SK-N-SH (cell line): ENCODE measurements around the gene SHB. TPM values are rescaled to one million over a fixed set of nuclear protein-coding genes. Genes with fewer than 3 reads are reported as not detected.

ENCODE experiments used
- CTCF ChIA-PET: fragments of 300-600, 350-600 bp; formaldehyde crosslinking; extraction: SDS; loops from one replicate; lab custom pipeline; 2021; lab: Yijun Ruan, JAX
- POLR2A ChIA-PET: fragments of 350-600 bp; sonication (Branson Sonifier 250); formaldehyde crosslinking; extraction: SDS; loops from one replicate; lab custom pipeline; 2020; ENCODE audit warnings: antibody characterized with exemption, inconsistent platforms; lab: Yijun Ruan, JAX
- DNase-seq: peaks from one replicate; pipeline ENCODE4 v3.0.0; 2012
- H2AFZ ChIP-seq: fragments of 200-600 bp; sonication (generic); 2 replicates; pipeline ENCODE4 v1.8.1; 2016; ENCODE audit warnings: antibody characterized with exemption, mild to moderate bottlenecking, low read depth
- H3F3A ChIP-seq: fragments of 200-600 bp; sonication (generic); replicated peaks from 2 replicates; pipeline ENCODE3; 2016; ENCODE audit warnings: antibody characterized with exemption, mild to moderate bottlenecking; ENCODE audit not compliant: insufficient read depth
- H3K27ac ChIP-seq, 2 experiments: fragments of 200-500 bp in 1 of 2; fragments of 200-600 bp in 1 of 2; sonication (Bioruptor generic) in 1 of 2; sonication (generic), shearing (Covaris generic) in 1 of 2; 2 replicates each; pipeline versions ENCODE4 v1.5.1 to v1.6.1; 2014 to 2016; ENCODE audit warnings: low read depth in 2 of 2, inconsistent platforms in 1 of 2, low read length in 1 of 2, mild to moderate bottlenecking in 1 of 2, mixed read lengths in 1 of 2
- H3K27me3 ChIP-seq: fragments of 200-600 bp; sonication (generic), shearing (Covaris generic); 2 replicates; pipeline ENCODE4 v1.6.1; 2016; ENCODE audit warnings: mixed run types; ENCODE audit not compliant: insufficient read depth
- H3K36me3 ChIP-seq, 2 experiments: fragments of 200-500 bp in 1 of 2; fragments of 200-600 bp in 1 of 2; sonication (Bioruptor generic) in 1 of 2; sonication (generic) in 1 of 2; replicated peaks in 1 of 2; 2 replicates each; pipeline versions ENCODE3 to v1.5.1; 2014 to 2016; ENCODE audit warnings: low read length in 1 of 2, mild to moderate bottlenecking in 1 of 2; ENCODE audit not compliant: insufficient read depth in 2 of 2, control insufficient read depth in 1 of 2
- H3K4me1 ChIP-seq, 2 experiments: fragments of 200-500 bp in 1 of 2; fragments of 200-600 bp in 1 of 2; sonication (Bioruptor generic) in 1 of 2; sonication (generic), shearing (Covaris generic) in 1 of 2; 2 replicates each; pipeline versions ENCODE4 v1.5.1 to v1.6.1; 2014 to 2016; ENCODE audit warnings: low read depth in 1 of 2, low read length in 1 of 2, mixed run types in 1 of 2; ENCODE audit not compliant: insufficient read depth in 2 of 2, control insufficient read depth in 1 of 2
- H3K4me2 ChIP-seq: fragments of 200-600 bp; sonication (generic), shearing (Covaris generic); 2 replicates; pipeline ENCODE4 v1.6.1; 2017; ENCODE audit warnings: mixed run types
- H3K4me3 ChIP-seq, 2 experiments: fragments of 200-500 bp in 1 of 2; fragments of 200-600 bp in 1 of 2; sonication (Bioruptor generic) in 1 of 2; sonication (generic), shearing (Covaris generic) in 1 of 2; 2 replicates each; pipeline versions ENCODE4 v1.5.1 to v1.8.1; 2014 to 2016; ENCODE audit warnings: low read depth in 2 of 2, inconsistent platforms in 1 of 2, low read length in 1 of 2, mild to moderate bottlenecking in 1 of 2, mixed read lengths in 1 of 2, moderate library complexity in 1 of 2
- H3K79me2 ChIP-seq: fragments of 200-600 bp; sonication (generic); 2 replicates; pipeline ENCODE4 v1.8.1; 2017; ENCODE audit warnings: mild to moderate bottlenecking; ENCODE audit not compliant: insufficient read depth
- H3K9ac ChIP-seq: fragments of 200-600 bp; sonication (generic); 2 replicates; pipeline ENCODE4 v1.6.1; 2017; ENCODE audit warnings: mixed run types
- H3K9me2 ChIP-seq: fragments of 200-600 bp; sonication (generic); 2 replicates; pipeline ENCODE4 v1.6.1; 2017; ENCODE audit warnings: mixed run types
- H3K9me3 ChIP-seq: fragments of 200-600 bp; sonication (generic); 2 replicates; pipeline ENCODE4 v1.6.1; 2017; ENCODE audit warnings: mixed run types, mild to moderate bottlenecking, moderate library complexity
- H4K20me1 ChIP-seq: fragments of 200-600 bp; sonication (generic); 2 replicates; pipeline ENCODE4 v1.6.1; 2017; ENCODE audit warnings: mild to moderate bottlenecking, mixed run types; ENCODE audit not compliant: insufficient read depth
- ELF1 ChIP-seq: IDR thresholded peaks from 2 replicates; pipeline ENCODE4 v1.4.0; 2012
- FOXJ3 ChIP-seq: sonication (generic); formaldehyde crosslinking; IDR thresholded peaks from 2 replicates; pipeline ENCODE4 v1.5.1; 2020; ENCODE audit warnings: mild to moderate bottlenecking, missing genetic modification reagents
- FOXM1 ChIP-seq: IDR thresholded peaks from 2 replicates; pipeline ENCODE4 v1.4.0; 2012; ENCODE audit warnings: low read depth, mild to moderate bottlenecking
- GABPA ChIP-seq: IDR thresholded peaks from 2 replicates; pipeline ENCODE4 v1.4.0; 2012; ENCODE audit warnings: low read depth, mild to moderate bottlenecking
- GATA2 ChIP-seq: sonication (generic); formaldehyde crosslinking; IDR thresholded peaks from 2 replicates; pipeline ENCODE4 v1.5.0; 2020; ENCODE audit warnings: mild to moderate bottlenecking, missing genetic modification reagents
- MXI1 ChIP-seq: IDR thresholded peaks from 2 replicates; pipeline ENCODE4 v1.6.1; 2012; ENCODE audit warnings: mild to moderate bottlenecking, low read depth, low read length, improper control_type of control experiment
- NRF1 ChIP-seq: IDR thresholded peaks from 2 replicates; pipeline ENCODE4 v1.6.1; 2012; ENCODE audit warnings: low read depth, mild to moderate bottlenecking, low read length
- POLR2AphosphoS5 ChIP-seq: IDR thresholded peaks from 2 replicates; pipeline ENCODE4 v1.6.1; 2012; ENCODE audit warnings: low read depth, low read length
- SIN3A ChIP-seq: IDR thresholded peaks from 2 replicates; pipeline ENCODE4 v1.6.1; 2012; ENCODE audit warnings: low read depth, mild to moderate bottlenecking, low read length, moderate library complexity, borderline replicate concordance
- TCF12 ChIP-seq: IDR thresholded peaks from 2 replicates; pipeline ENCODE4 v1.4.0; 2012
- YY1 ChIP-seq: IDR thresholded peaks from 2 replicates; pipeline ENCODE4 v1.4.0; 2012; ENCODE audit warnings: low read depth, mild to moderate bottlenecking
- WGBS: methylation state at CpG from one replicate; pipeline ENCODE4 v1.1.6; 2017; ENCODE audit warnings: low lambda C conversion rate; 5-methylcytosine and 5-hydroxymethylcytosine counted together
- polyA plus RNA-seq, 3 experiments: library from polyadenylated mRNA; depleted of rRNA; stranded (reverse); fragments of >200 nt; gene quantifications; 2 replicates each; pipeline ENCODE4 v1.2.3, GENCODE V29; 2012
- TF ChIP-seq, protein P1 (sequence below): IDR thresholded peaks from 2 replicates; pipeline ENCODE4 v1.4.0; 2012; ENCODE audit warnings: low read depth, borderline replicate concordance
- TF ChIP-seq, protein P2 (sequence below): IDR thresholded peaks from 2 replicates; pipeline ENCODE4 v1.4.0; 2012; ENCODE audit warnings: low read depth
- TF ChIP-seq, protein P3 (sequence below): fragments of 150-350 bp; IDR thresholded peaks from 2 replicates; pipeline ENCODE4 v1.6.1; 2017; ENCODE audit warnings: antibody characterized with exemption, low read length, low read depth, borderline replicate concordance

The SHB gene
- polyA plus RNA-seq, 1 of the 3 experiments (the other 2 are of a cell fraction), result 26.0 TPM

DNA sequence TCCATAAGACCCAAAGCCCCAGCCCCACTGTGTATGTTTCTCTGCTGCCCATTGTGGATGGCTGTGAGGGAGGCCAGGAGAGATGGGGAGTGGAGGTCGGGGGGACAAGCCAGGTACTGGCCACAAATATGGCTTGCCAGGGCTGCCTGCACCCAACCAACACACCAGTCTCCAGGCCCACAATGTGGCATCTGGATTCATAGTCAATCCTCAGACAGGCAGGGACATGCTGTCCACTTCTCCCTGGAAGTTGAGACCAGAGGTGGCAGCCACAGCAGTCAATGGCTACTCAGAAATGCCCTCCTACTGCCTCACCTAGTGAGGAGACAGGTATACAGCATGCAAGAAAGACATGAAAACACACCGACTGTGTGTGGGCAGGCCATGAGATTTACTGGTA is 103.9 kb downstream of the SHB start:
- Histone ChIP-seq H3K4me1 (peaks cover 44 to 52% of the 10 kb centered on the region in 2 experiments; a peak in 3 of 4 replicates), H3K79me2 (peaks cover 91% of the 10 kb centered on the region), H3K27ac (peak overlapping the region; percentile 77 to 96), H3F3A (peaks cover 27% of the 10 kb centered on the region), H3K4me3 (no peak overlapping the region), H3K4me2 (peak overlapping the region; percentile 36; the same call in 1 of the 2 replicates), H3K9me2 (no peaks in the 10 kb centered on the region), H3K36me3 (peaks cover 3% of the 10 kb centered on the region in 2 experiments), H3K9ac (peak overlapping the region; percentile 43), H2AFZ (no peak overlapping the region), H3K27me3 (no peaks in the 10 kb centered on the region), H4K20me1 (no peaks in the 10 kb centered on the region), H3K9me3 (no peaks in the 10 kb centered on the region)
- ChIA-PET CTCF (interaction anchor here (1.4 kb wide), 1 partner anchor 9 kb away, joined by 5 read pairs; no protein-coding TSS in a partner anchor), POLR2A (no interaction called here)
- no peak for DNase-seq
- 62% methylated on average over 2 of the region's 2 CpGs for WGBS
- no peak for TF ChIP-seq FOXM1
- no peak for TF ChIP-seq MXI1
- no peak for TF ChIP-seq GABPA

DNA sequence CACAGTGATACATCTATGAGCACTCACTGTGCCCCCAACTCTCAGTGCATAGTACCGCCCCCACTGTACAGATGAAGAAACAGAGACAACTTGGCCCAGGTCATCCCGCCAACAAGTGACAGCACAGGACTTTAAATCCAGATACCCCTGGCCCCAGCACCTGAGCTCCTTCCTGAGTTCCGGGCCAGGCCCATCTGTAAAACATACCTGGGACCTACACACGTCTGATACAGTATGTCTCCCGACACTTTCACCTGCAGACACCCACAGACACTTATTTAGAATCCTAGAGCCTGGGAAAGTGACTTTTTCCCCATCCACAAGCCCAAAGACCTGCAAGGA is 104.3 kb downstream of the SHB start:
- H3K4me2 ChIP-seq, result peak overlapping the region; percentile 36; the same call in 1 of the 2 replicates
- peaks cover 40 to 52% of the 10 kb centered on the region in 2 experiments; a peak in 3 of 4 replicates for H3K4me1 ChIP-seq
- no peak overlapping the region for H3K4me3 ChIP-seq
- H3F3A ChIP-seq, result peaks cover 27% of the 10 kb centered on the region
- H3K9ac ChIP-seq, result peak overlapping the region; percentile 43
- H3K27ac ChIP-seq, result peak overlapping the region; percentile 77 to 96
- H3K9me2 ChIP-seq, result no peaks in the 10 kb centered on the region
- no peaks in the 10 kb centered on the region for H4K20me1 ChIP-seq
- ChIA-PET CTCF (no interaction called here), POLR2A (no interaction called here)
- no peak overlapping the region for H2AFZ ChIP-seq
- no peaks in the 10 kb centered on the region for H3K27me3 ChIP-seq
- H3K79me2 ChIP-seq, result peaks cover 91% of the 10 kb centered on the region
- DNase-seq, result no peak
- WGBS, result 82% methylated on average over 4 of the region's 5 CpGs
- TF ChIP-seq GATA2 (CRISPR knock-in tag) (no peak), TCF12 (no peak), YY1 (no peak), POLR2AphosphoS5 (no peak), FOXJ3 (CRISPR knock-in tag) (no peak), SIN3A (no peak), ELF1 (no peak), NRF1 (no peak)
- TF ChIP-seq, protein P1, sequence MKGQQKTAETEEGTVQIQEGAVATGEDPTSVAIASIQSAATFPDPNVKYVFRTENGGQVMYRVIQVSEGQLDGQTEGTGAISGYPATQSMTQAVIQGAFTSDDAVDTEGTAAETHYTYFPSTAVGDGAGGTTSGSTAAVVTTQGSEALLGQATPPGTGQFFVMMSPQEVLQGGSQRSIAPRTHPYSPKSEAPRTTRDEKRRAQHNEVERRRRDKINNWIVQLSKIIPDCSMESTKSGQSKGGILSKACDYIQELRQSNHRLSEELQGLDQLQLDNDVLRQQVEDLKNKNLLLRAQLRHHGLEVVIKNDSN, result no peak
- TF ChIP-seq, protein P2, sequence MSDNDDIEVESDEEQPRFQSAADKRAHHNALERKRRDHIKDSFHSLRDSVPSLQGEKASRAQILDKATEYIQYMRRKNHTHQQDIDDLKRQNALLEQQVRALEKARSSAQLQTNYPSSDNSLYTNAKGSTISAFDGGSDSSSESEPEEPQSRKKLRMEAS, result no peak
- TF ChIP-seq, protein P3, sequence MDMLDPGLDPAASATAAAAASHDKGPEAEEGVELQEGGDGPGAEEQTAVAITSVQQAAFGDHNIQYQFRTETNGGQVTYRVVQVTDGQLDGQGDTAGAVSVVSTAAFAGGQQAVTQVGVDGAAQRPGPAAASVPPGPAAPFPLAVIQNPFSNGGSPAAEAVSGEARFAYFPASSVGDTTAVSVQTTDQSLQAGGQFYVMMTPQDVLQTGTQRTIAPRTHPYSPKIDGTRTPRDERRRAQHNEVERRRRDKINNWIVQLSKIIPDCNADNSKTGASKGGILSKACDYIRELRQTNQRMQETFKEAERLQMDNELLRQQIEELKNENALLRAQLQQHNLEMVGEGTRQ, result no peak
- no peaks in the 10 kb centered on the region for H3K9me3 ChIP-seq
- H3K36me3 ChIP-seq, result peaks cover 3% of the 10 kb centered on the region in 2 experiments
